H9 (cell line): Measurements from ENCODE around the gene HCN4. TPM values are rescaled to one million over a fixed set of nuclear protein-coding genes. Genes with fewer than 3 reads are reported as not detected.

Experiments
- DNase-seq: peaks from one replicate; pipeline ENCODE4 v3.0.0-alpha.2; 2017
- H2AFZ ChIP-seq: one replicate; pipeline ENCODE4 v1.6.1; 2013; ENCODE audit warnings: mild to moderate bottlenecking, low read length, control low read depth, moderate library complexity
- H2AK5ac ChIP-seq: 2 replicates; pipeline ENCODE4 v1.6.1; 2013; ENCODE audit warnings: low read length, control low read depth, mixed read lengths; ENCODE audit not compliant: insufficient read length
- H2BK120ac ChIP-seq: one replicate; pipeline ENCODE4 v1.6.1; 2013; ENCODE audit warnings: low read depth, mild to moderate bottlenecking, low read length, control low read depth, inconsistent platforms; ENCODE audit not compliant: poor library complexity, severe bottlenecking
- H2BK12ac ChIP-seq: 2 replicates; pipeline ENCODE4 v1.6.1; 2013; ENCODE audit warnings: low read length, control low read depth, mixed read lengths, low read depth; ENCODE audit not compliant: insufficient read length
- H2BK15ac ChIP-seq: 2 replicates; pipeline ENCODE4 v1.6.1; 2013; ENCODE audit warnings: low read depth, low read length, control low read depth
- H2BK20ac ChIP-seq: one replicate; pipeline ENCODE4 v1.6.1; 2013; ENCODE audit warnings: low read depth, mild to moderate bottlenecking, low read length, control low read depth, inconsistent platforms; ENCODE audit not compliant: poor library complexity, severe bottlenecking
- H2BK5ac ChIP-seq: 2 replicates; pipeline ENCODE4 v1.6.1; 2013; ENCODE audit warnings: low read length, control low read depth, mixed read lengths; ENCODE audit not compliant: insufficient read length
- H3K14ac ChIP-seq: 2 replicates; pipeline ENCODE4 v1.6.1; 2013; ENCODE audit warnings: low read length, control low read depth; ENCODE audit not compliant: insufficient read depth
- H3K18ac ChIP-seq: 2 replicates; pipeline ENCODE4 v1.6.1; 2013; ENCODE audit warnings: low read depth, mild to moderate bottlenecking, mixed read lengths, low read length, control low read depth; ENCODE audit not compliant: insufficient read length
- H3K23ac ChIP-seq: 2 replicates; pipeline ENCODE4 v1.6.1; 2013; ENCODE audit warnings: low read length, control low read depth, mixed read lengths, low read depth; ENCODE audit not compliant: insufficient read length
- H3K23me2 ChIP-seq: 2 replicates; pipeline ENCODE4 v1.6.1; 2013; ENCODE audit warnings: low read depth, mild to moderate bottlenecking, mixed read lengths, low read length, control low read depth; ENCODE audit not compliant: insufficient read length, poor library complexity, severe bottlenecking
- H3K27ac ChIP-seq: 2 replicates; pipeline ENCODE4 v1.5.1; 2013; ENCODE audit warnings: low read length, control low read depth, mixed read lengths, low read depth; ENCODE audit not compliant: insufficient read length
- H3K27me3 ChIP-seq: 2 replicates; pipeline ENCODE4 v1.6.1; 2013; ENCODE audit warnings: low read length, control low read depth, inconsistent platforms; ENCODE audit not compliant: insufficient read depth
- H3K4ac ChIP-seq: 2 replicates; pipeline ENCODE4 v1.6.1; 2013; ENCODE audit warnings: low read depth, mild to moderate bottlenecking, control low read depth, inconsistent platforms, low read length, moderate library complexity
- H3K4me1 ChIP-seq: 2 replicates; pipeline ENCODE4 v1.6.1; 2013; ENCODE audit warnings: low read length, control low read depth, inconsistent platforms; ENCODE audit not compliant: insufficient read depth
- H3K4me2 ChIP-seq: 2 replicates; pipeline ENCODE4 v1.6.1; 2013; ENCODE audit warnings: low read length, control low read depth, mixed read lengths; ENCODE audit not compliant: insufficient read length, insufficient read depth
- H3K56ac ChIP-seq: 2 replicates; pipeline ENCODE4 v1.6.1; 2013; ENCODE audit warnings: low read depth, mild to moderate bottlenecking, mixed read lengths, low read length, control low read depth; ENCODE audit not compliant: insufficient read length
- H3K79me1 ChIP-seq: 2 replicates; pipeline ENCODE4 v1.6.1; 2013; ENCODE audit warnings: low read depth, mild to moderate bottlenecking, moderate library complexity, low read length, control low read depth, inconsistent platforms; ENCODE audit not compliant: insufficient read depth, poor library complexity, severe bottlenecking
- H3K79me2 ChIP-seq: 2 replicates; pipeline ENCODE4 v1.6.1; 2013; ENCODE audit warnings: low read length, control low read depth, inconsistent platforms; ENCODE audit not compliant: insufficient read depth
- H3K9ac ChIP-seq: 2 replicates; pipeline ENCODE4 v1.6.1; 2013; ENCODE audit warnings: low read length, control low read depth, mixed read lengths; ENCODE audit not compliant: insufficient read length; ENCODE audit errors: extremely low read depth
- H3K9me3 ChIP-seq: one replicate; pipeline ENCODE4 v1.6.1; 2013; ENCODE audit warnings: low read depth, low read length, inconsistent platforms; ENCODE audit not compliant: control insufficient read depth
- H3T11ph ChIP-seq: one replicate; pipeline ENCODE4 v1.6.1; 2013; ENCODE audit warnings: mild to moderate bottlenecking, low read length, control low read depth, inconsistent platforms
- H4K20me1 ChIP-seq: one replicate; pipeline ENCODE4 v1.6.1; 2013; ENCODE audit not compliant: control insufficient read depth, insufficient read length, insufficient read depth
- H4K5ac ChIP-seq: 2 replicates; pipeline ENCODE4 v1.6.1; 2013; ENCODE audit warnings: low read depth, mild to moderate bottlenecking, mixed read lengths, low read length, control low read depth; ENCODE audit not compliant: insufficient read length
- H4K8ac ChIP-seq: replicated peaks from 2 replicates; pipeline ENCODE4 v1.6.1; 2013; ENCODE audit warnings: low read length, control low read depth, mixed read lengths, low read depth; ENCODE audit not compliant: insufficient read length
- H4K91ac ChIP-seq: 2 replicates; pipeline ENCODE4 v1.6.1; 2013; ENCODE audit warnings: low read depth, mild to moderate bottlenecking, moderate library complexity, mixed read lengths, low read length, control low read depth; ENCODE audit not compliant: insufficient read length
- H3K27ac Mint-ChIP-seq, 3 experiments: 2 replicates in 2 of 3; 3 replicates in 1 of 3; pipeline ENCODE4 v1.8.0; 2020 to 2021; ENCODE audit warnings: mixed read lengths in 3 of 3, mild to moderate bottlenecking in 1 of 3, moderate library complexity in 1 of 3
- H3K27me3 Mint-ChIP-seq: 2 replicates; pipeline ENCODE4 v1.8.0; 2021; ENCODE audit warnings: low read depth, mild to moderate bottlenecking, moderate library complexity, mixed read lengths
- H3K36me3 Mint-ChIP-seq, 3 experiments: 2 replicates in 2 of 3; 3 replicates in 1 of 3; pipeline ENCODE4 v1.8.0; 2020 to 2021; ENCODE audit warnings: low read depth in 3 of 3, mixed read lengths in 3 of 3; ENCODE audit not compliant: insufficient read depth in 1 of 3
- H3K4me1 Mint-ChIP-seq, 2 experiments: 2 replicates each; pipeline ENCODE4 v1.8.0; 2020; ENCODE audit warnings: mixed read lengths in 2 of 2
- H3K4me3 Mint-ChIP-seq, 2 experiments: 2 replicates in 1 of 2; 3 replicates in 1 of 2; pipeline ENCODE4 v1.8.0; 2020 to 2021; ENCODE audit warnings: mild to moderate bottlenecking in 2 of 2, mixed read lengths in 2 of 2, moderate library complexity in 1 of 2
- H3K9me3 Mint-ChIP-seq, 2 experiments: 2 replicates in 1 of 2; 3 replicates in 1 of 2; pipeline ENCODE4 v1.8.0; 2020; ENCODE audit warnings: mild to moderate bottlenecking in 2 of 2, mixed read lengths in 2 of 2, moderate library complexity in 1 of 2
- WGBS: extraction: QIAGEN DNeasy Blood & Tissue Kit; methylation state at CpG from one replicate; pipeline ENCODE4 v1.1.7; 2013; ENCODE audit warnings: missing lambda C conversion rate, low lambda C conversion rate, mixed read lengths; ENCODE audit not compliant: insufficient read length; ENCODE audit errors: extremely low coverage; 5-methylcytosine and 5-hydroxymethylcytosine counted together
- total RNA-seq: library from RNA; stranded (reverse); gene quantifications from 2 replicates; pipeline ENCODE4 v1.2.1, GENCODE V29; 2021
- TF ChIP-seq, protein P1 (sequence below): fragments of 200-600 bp; sonication (generic); conservative IDR thresholded peaks from 3 replicates; pipeline ENCODE4 v1.8.0; 2021; ENCODE audit warnings: antibody characterized with exemption, mild to moderate bottlenecking

Gene HCN4
- total RNA-seq, 1 experiment from 2014 or later: 10.5 TPM

DNA sequence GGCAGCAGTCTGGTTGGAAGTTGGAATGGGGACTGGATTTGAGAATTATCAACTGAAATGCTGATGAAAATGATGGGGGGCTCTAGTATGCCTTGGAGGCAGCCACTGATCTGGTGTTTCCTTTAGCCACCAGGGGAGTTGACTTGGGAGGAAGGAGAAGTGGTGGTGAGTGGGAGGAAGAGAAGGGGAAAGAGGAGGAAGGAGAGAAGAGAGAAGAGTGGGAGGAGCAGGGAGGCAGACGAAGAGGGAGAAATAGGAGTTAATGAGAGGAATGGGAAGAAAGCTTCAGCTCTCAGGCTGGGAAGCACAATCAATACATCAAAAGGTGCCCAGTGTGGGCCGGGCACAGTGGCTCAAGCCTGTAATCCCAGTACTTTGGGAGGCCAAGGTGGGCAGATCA is 23.3 kb upstream of the HCN4 start:
- Histone ChIP-seq H2BK12ac (no peak overlapping the region), H2BK20ac (no peak overlapping the region), H3T11ph (no peak overlapping the region), H3K9me3 (no peaks in the 10 kb centered on the region), H2BK15ac (no peak overlapping the region), H3K4ac (no peak overlapping the region), H4K20me1 (no peaks in the 10 kb centered on the region), H3K23ac (no peak overlapping the region), H2AK5ac (no peak overlapping the region), H3K79me1 (no peaks in the 10 kb centered on the region), H3K23me2 (no peaks in the 10 kb centered on the region), H3K4me2 (no peak overlapping the region), H3K9ac (no peak overlapping the region), H3K14ac (no peak overlapping the region), H4K91ac (no peak overlapping the region), H3K79me2 (no peaks in the 10 kb centered on the region), H3K27ac (no peak overlapping the region), H2BK120ac (no peak overlapping the region), H4K5ac (no peak overlapping the region), H4K8ac (no peak overlapping the region), H2BK5ac (no peak overlapping the region), H3K27me3 (no peaks in the 10 kb centered on the region), H2AFZ (no peak overlapping the region), H3K4me1 (peaks cover 14% of the 10 kb centered on the region; the same call in 1 of the 2 replicates), H3K56ac (no peak overlapping the region), H3K18ac (no peak overlapping the region)
- Mint-ChIP-seq H3K9me3 (no peaks in the 10 kb centered on the region), H3K4me1 (peaks cover 41 to 45% of the 10 kb centered on the region in 2 experiments), H3K27me3 (peaks cover 7% of the 10 kb centered on the region), H3K36me3 (no peaks in the 10 kb centered on the region), H3K4me3 (no peak overlapping the region), H3K27ac (no peak overlapping the region)
- no CpG with 5 or more reads among the region's 2 CpGs for WGBS
- DNase-seq: no peak
- TF ChIP-seq, protein P1, sequence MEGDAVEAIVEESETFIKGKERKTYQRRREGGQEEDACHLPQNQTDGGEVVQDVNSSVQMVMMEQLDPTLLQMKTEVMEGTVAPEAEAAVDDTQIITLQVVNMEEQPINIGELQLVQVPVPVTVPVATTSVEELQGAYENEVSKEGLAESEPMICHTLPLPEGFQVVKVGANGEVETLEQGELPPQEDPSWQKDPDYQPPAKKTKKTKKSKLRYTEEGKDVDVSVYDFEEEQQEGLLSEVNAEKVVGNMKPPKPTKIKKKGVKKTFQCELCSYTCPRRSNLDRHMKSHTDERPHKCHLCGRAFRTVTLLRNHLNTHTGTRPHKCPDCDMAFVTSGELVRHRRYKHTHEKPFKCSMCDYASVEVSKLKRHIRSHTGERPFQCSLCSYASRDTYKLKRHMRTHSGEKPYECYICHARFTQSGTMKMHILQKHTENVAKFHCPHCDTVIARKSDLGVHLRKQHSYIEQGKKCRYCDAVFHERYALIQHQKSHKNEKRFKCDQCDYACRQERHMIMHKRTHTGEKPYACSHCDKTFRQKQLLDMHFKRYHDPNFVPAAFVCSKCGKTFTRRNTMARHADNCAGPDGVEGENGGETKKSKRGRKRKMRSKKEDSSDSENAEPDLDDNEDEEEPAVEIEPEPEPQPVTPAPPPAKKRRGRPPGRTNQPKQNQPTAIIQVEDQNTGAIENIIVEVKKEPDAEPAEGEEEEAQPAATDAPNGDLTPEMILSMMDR: no peak
